Kasumi-1 (cell line): ENCODE results near the gene GTSE1.

Source experiments
- DNase-seq, 2 experiments: peaks; one replicate each; lab custom pipeline; 2025; lab: John Stamatoyannopoulos, UW

Gene GTSE1

DNA sequence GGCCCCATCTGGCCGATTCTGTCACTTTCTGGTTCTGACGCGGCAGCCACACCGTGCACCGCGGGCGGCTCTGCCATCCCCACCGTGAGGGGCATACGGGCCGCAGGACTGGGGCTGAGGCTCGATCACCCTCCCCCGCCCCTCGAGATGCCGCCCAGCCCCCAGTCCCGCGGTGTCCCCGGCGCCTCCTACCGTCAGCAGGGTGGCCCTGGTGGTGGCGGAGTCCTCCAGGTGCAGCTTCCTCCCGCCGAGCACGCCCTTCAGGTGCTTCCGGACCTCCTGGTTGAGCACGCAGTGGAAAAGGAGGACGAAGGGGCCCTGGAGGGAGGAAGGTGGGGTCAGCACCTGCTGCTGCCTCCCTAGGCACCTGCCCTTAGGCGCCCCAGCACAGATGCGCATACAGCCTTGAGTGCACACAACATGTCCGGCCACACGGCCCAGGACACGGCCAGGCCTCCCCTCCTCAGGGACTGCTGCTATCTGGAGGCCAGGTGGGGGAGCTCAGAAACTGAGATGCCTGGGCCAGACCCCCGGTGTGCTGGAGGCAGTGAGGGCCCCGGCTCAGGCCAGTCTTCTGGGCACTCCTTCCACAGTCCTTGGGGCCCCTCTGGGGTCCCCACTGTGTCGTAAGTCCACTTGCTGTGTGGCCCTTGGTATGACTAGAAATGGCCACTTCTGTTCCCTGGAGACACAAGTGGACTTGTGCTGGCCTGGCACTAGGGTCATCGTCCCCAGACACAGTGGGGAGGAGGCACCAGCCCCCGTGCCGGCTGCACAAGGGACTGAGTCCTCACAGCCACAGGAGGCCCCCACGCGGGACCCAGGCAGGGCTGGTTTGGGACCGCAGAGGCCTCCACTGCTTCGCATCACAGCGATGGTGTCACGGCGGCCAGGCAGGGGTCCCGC lies 70.4 kb downstream of the GTSE1 start:
- DNase-seq, result no peak

DNA sequence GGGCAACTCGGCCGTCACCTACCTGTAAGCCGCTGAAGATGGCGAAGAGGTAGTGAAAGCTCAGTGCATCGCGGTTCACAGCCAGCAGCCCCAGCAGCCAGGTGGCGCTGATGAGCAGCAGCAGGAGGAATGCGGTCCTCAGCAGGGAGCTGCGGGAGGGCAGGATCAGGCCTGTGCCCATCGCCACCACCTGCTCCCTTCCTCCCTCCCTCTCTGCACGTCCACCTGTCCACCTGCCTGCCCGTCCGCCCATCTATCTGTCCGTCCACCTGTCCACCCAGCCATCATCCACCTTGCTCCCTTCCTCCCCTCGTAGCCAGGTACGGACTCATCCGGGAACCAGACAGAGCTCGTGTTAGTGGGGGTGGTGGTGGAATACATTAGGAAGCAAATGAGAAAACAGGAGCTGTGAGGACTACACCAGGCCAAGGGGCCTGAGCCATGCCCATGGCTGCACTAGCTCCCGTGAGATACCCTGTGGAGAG lies 71.1 kb downstream of the GTSE1 start:
- peak; percentile 29 to 42 for DNase-seq

GRCh38 chr22:46368422-46368821 lies 71.8 kb downstream of the GTSE1 start:
- no peak for DNase-seq

GRCh38 chr22:46368871-46369715 lies 72.4 kb downstream of the GTSE1 start:
- no peak for DNase-seq

- no peak for DNase-seq
Measured at GRCh38 chr22:46369716-46370583, 73.3 kb downstream of the GTSE1 start.

GRCh38 chr22:46370584-46371291 lies 74.1 kb downstream of the GTSE1 start:
- no peak for DNase-seq

DNA sequence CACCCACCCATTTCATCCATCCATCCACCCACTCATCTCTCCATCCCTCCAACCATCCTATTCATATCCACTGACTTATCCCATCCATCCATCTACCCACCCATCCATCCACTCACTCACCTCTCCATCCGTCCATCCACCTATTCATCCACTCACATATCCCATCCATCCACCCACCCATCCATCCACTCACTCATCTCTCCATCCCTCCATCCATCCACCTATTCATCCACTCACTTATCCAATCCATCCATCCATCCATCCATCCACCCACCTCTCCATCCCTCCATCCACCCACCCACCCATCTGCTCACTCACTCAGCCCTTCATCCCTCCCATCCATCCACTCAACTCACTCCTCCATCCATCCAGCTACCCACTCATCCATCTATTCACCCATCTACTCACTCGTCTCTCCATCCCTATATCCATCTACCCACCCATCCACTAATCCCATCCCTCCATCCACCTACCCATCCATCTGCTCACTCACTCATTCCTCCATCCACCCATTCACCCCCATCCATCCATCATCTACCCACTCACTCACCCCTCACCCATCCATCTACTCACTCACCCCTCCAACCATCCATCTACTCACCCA lies 75.1 kb downstream of the GTSE1 start:
- DNase-seq, result no peak

- no peak for DNase-seq
Measured at GRCh38 chr22:46372686-46373085, 76.0 kb downstream of the GTSE1 start.

DNA sequence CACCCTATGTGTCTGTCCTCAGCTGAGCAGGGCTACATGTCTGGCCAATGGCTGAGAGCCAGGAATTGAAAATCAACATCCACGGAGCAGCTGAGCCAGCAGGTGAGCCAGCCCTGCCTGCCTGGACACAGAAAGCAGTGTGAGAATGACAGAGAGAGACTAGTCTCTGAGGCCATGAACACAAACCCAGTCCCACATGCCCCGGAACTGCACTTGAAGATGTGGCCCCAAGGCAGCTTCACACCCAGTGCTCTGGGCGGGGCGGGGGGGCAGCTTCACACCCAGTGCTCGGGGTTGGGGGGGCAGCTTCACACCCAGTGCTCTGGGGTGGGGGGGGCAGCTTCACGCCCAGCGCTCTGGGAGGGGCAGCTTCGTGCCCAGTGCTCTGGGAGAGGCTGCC lies 76.5 kb downstream of the GTSE1 start:
- DNase-seq, result no peak

- peak; percentile 63 to 70 for DNase-seq
Measured at GRCh38 chr22:46373921-46374662, 77.4 kb downstream of the GTSE1 start.

- DNase-seq, result no peak
Measured at GRCh38 chr22:46374663-46375474, 78.2 kb downstream of the GTSE1 start.

DNA sequence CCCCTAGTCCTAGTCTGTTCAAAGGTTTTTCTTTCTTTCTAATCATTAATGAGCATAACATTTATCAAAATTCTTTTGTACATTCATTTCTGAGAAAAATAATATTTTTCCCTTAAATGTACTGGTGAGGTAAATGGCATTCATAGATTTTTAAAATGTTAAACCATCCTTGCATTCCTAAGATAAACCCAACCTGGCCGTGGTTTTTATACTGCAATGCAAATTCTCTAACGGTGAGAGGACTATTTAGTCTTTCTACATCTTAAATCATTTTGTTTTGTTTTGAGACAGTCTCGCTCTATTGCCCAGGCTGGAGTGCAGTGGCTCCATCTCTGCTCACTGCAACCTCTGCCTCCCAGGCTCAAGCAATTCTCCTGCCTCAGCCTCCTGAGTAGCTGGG lies 79.4 kb downstream of the GTSE1 start:
- no peak for DNase-seq

- no peak for DNase-seq
Measured at GRCh38 chr22:46376908-46377524, 80.3 kb downstream of the GTSE1 start.

- no peak for DNase-seq
Measured at GRCh38 chr22:46377525-46378425, 81.1 kb downstream of the GTSE1 start.

DNA sequence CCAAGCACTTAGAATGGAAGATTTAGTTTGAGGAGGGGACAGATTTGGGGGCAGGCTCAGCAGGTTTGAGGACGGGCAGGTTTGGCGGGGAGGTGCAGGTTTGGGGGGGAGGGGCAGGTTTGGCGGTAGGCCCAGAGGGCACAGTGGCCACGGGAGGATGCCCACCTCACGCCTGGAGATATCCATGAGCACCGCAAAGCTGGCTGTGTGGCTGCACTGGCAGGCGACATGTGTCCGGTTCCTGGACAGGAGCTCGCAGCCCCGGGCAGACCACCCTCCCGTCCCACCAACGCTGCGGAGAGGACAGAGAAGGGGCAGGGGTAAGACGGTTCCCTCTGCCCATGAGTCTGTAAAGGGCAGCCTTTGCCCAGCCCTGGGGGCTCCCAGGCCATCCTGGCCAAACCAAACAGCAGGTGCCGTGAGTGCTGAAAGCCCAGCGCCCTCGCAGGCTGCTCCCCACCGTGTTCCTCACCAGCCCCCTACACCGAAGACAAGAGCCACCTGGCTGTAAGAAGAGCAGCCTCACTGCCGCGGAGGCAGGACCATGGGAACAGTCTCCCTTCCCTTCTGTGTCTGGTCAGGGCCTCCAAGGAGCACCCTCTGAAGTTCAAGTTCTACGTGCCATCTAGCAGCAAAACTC lies 81.9 kb downstream of the GTSE1 start:
- no peak for DNase-seq

DNA sequence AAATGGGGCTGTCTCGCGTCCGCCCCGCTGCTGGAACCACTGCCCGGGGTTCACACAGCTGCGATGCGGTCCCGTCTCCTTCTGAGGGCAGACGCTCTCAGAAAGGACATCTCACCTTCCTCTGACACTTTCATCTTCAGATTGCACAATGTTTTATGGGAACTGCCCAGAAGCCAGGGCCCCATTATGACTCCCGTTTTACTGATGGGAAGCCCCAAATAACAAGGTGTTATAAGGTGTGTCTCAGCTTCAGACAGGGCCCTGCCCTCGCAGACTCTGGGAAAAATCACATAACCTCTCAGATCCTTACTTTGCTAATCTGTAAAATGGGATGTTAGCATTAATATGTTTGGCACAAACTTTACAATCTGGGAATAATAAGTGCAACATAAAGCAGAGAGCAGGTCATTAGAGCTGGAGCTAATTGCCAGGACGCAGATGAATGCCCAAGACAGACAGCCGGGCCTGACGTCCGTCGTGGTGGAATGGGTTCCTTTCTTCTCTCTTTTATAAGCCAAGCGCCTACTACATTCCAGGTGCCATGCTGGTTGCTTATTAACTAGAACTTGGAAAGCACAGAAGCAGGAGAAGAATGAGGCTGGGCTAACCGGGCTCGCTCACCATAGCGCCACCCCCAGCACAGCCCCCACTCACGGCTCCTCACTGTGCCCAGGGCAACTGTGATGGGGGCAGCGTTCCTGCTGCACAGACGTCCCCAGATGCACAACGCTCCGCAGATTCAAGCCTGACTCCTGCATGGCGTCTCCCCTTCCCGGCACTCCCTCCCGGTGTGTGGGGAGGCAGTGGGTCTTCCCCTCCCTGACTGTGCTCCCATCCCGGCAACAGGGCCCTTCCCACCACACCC lies 82.6 kb downstream of the GTSE1 start:
- DNase-seq, result no peak
